AG04450 (cell line): ENCODE results near the gene ARHGAP15. TPM values are rescaled to one million over a fixed set of nuclear protein-coding genes. Genes with fewer than 3 reads are reported as not detected.
A peak's percentile ranks its signal among the peaks of the same experiment; 100 is the strongest.
"Not testable (repeated sequence)": the region's sequence is repeated elsewhere in the genome, so short reads cannot be mapped to it uniquely, and the experiment has no call there.

Experiments used
- CTCF ChIA-PET: fragments of 300-600, 350-600 bp; formaldehyde crosslinking; extraction: SDS; loops from one replicate; lab custom pipeline; 2022; ENCODE audit warnings: antibody characterized with exemption, inconsistent platforms; lab: Charles Lee
- POLR2A ChIA-PET: fragments of 350-600 bp; formaldehyde crosslinking; extraction: SDS; loops from one replicate; lab custom pipeline; 2021; ENCODE audit warnings: antibody characterized with exemption, inconsistent platforms; lab: Yijun Ruan, JAX
- DNase-seq: peaks from one replicate; pipeline ENCODE4 v3.0.0-alpha.2; 2011; ENCODE audit warnings: low read depth, low spot score
- H3K27ac ChIP-seq: one replicate; pipeline ENCODE4 v1.5.1; 2012; ENCODE audit warnings: low read depth, low read length, control low read depth
- H3K27me3 ChIP-seq: one replicate; pipeline ENCODE4 v1.6.0; 2012; ENCODE audit warnings: low read length; ENCODE audit not compliant: control insufficient read depth, insufficient read depth
- H3K4me3 ChIP-seq: 2 replicates; pipeline ENCODE4 v1.5.1; 2011; ENCODE audit warnings: mild to moderate bottlenecking, low read depth, low read length, control low read depth
- H3K9me3 ChIP-seq: 2 replicates; pipeline ENCODE4 v1.5.1; 2012; ENCODE audit warnings: low read length; ENCODE audit not compliant: control insufficient read depth, insufficient read depth
- CTCF ChIP-seq: IDR thresholded peaks from 2 replicates; pipeline ENCODE4 v1.5.1; 2011; ENCODE audit warnings: low read depth, low read length, control low read depth, inconsistent platforms
- polyA plus RNA-seq: library from polyadenylated mRNA; depleted of rRNA; stranded (reverse); fragments of >200 nt; gene quantifications from 2 replicates; pipeline ENCODE4 v1.2.3, GENCODE V29; 2011

The ARHGAP15 gene
- polyA plus RNA-seq, 1 experiment: not detected

- Histone ChIP-seq H3K9me3 (no peaks in the 10 kb centered on the region), H3K27me3 (no peaks in the 10 kb centered on the region), H3K27ac (no peak overlapping the region), H3K4me3 (no peak overlapping the region)
- no peak for TF ChIP-seq CTCF
- no peak for DNase-seq
- POLR2A ChIA-PET: no interaction called here
- CTCF ChIA-PET: interaction anchor here (1.6 kb wide), 1 partner anchor 26 kb away, joined by 3 read pairs; no protein-coding TSS in a partner anchor
Observed at GRCh38 chr2:143085125-143085784, 44.0 kb upstream of the ARHGAP15 start.

GRCh38 chr2:143087033-143087432, 42.2 kb upstream of the ARHGAP15 start:
- no peak for DNase-seq
- ChIA-PET POLR2A (interaction anchor here (0.6 kb wide), 1 partner anchor 9 kb away, joined by 3 read pairs; no protein-coding TSS in a partner anchor), CTCF (interaction anchor here (0.9 kb wide), 1 partner anchor 24 kb away, joined by 3 read pairs; no protein-coding TSS in a partner anchor)

GRCh38 chr2:143088388-143088787, 40.8 kb upstream of the ARHGAP15 start:
- Histone ChIP-seq H3K9me3 (no peaks in the 10 kb centered on the region), H3K27me3 (no peaks in the 10 kb centered on the region), H3K4me3 (no peak overlapping the region), H3K27ac (no peak overlapping the region)
- TF ChIP-seq CTCF: no peak
- no peak for DNase-seq
- ChIA-PET POLR2A (no interaction called here), CTCF (no interaction called here)

More at GRCh38 chr2:143087033-143087432, 42.2 kb upstream of the ARHGAP15 start:
- Histone ChIP-seq H3K27me3 (no peaks in the 10 kb centered on the region), H3K4me3 (no peak overlapping the region), H3K27ac (no peak overlapping the region), H3K9me3 (no peaks in the 10 kb centered on the region)
- no peak for TF ChIP-seq CTCF

- H3K4me3 ChIP-seq, CTCF ChIA-PET, DNase-seq, POLR2A ChIA-PET, H3K27me3 ChIP-seq, H3K27ac ChIP-seq, H3K9me3 ChIP-seq: not testable (repeated sequence)
Observed at GRCh38 chr2:143089520-143089919, 39.7 kb upstream of the ARHGAP15 start.

- H3K9me3 ChIP-seq: no peaks in the 10 kb centered on the region
- no peak overlapping the region for H3K27ac ChIP-seq
- H3K27me3 ChIP-seq: no peaks in the 10 kb centered on the region
- POLR2A ChIA-PET: no interaction called here
- no peak overlapping the region for H3K4me3 ChIP-seq
- TF ChIP-seq CTCF: peak; percentile 54
- peak; percentile 6 for DNase-seq
- CTCF ChIA-PET: interaction anchor here (0.6 to 4.9 kb wide), 20 partner anchors 8 to 174 kb away, joined by 3 to 36 read pairs (median 4); no protein-coding TSS in a partner anchor
Observed at GRCh38 chr2:143110758-143111428, 18.3 kb upstream of the ARHGAP15 start.
